HepG2 (cell line): ENCODE measurements around the gene CCDC195. TPM values are rescaled to one million over a fixed set of nuclear protein-coding genes. Genes with fewer than 3 reads are reported as not detected.

ENCODE experiments used
- ATAC-seq: fragments of 200-7000 bp; cut with Tn5 transposase; 3 replicates; pipeline ENCODE4 v1.9.1; 2020; ENCODE audit warnings: mild to moderate bottlenecking, moderate library complexity
- BruUV-seq: library from RNA; stranded (reverse); fragments of 400-500 nt; replicated peaks from 2 replicates; lab custom pipeline; 2021; lab: Mats Ljungman, UMichigan
- CTCF ChIA-PET: fragments of 300-600 bp; formaldehyde crosslinking; extraction: SDS; loops from one replicate; lab custom pipeline; 2021; ENCODE audit warnings: low total read pairs, inconsistent platforms, low intra/inter-chr PET ratio; lab: Yijun Ruan, JAX
- POLR2A ChIA-PET: fragments of 350-600 bp; sonication (Branson Sonifier 250); formaldehyde crosslinking; loops from one replicate; lab custom pipeline; 2020; ENCODE audit warnings: antibody characterized with exemption, inconsistent platforms; lab: Yijun Ruan, JAX
- DNase-seq: peaks from one replicate; pipeline ENCODE4 v3.0.0-alpha.2; 2015; ENCODE audit warnings: low spot score
- FAIRE-seq: peaks from 3 replicates; lab custom pipeline; 2011; peaks lifted over from hg19 to GRCh38; lab: Jason Lieb, UNC
- H2AFZ ChIP-seq: one replicate; pipeline ENCODE4 v1.6.1; 2011; ENCODE audit warnings: low read length, inconsistent platforms
- H3K27ac ChIP-seq: fragments of 300-600 bp; 3 replicates; pipeline ENCODE4 v1.8.0; 2011; ENCODE audit warnings: mixed run types, mild to moderate bottlenecking, mixed read lengths, low read length, inconsistent platforms; ENCODE audit not compliant: insufficient read depth; ENCODE audit errors: extremely low read length
- H3K27me3 ChIP-seq, 2 experiments: fragments of 200-600 bp in 1 of 2; 2 replicates in 1 of 2; 3 replicates in 1 of 2; pipeline versions ENCODE4 v1.6.0 to v1.8.0; 2011; ENCODE audit warnings: low read length in 2 of 2, mild to moderate bottlenecking in 2 of 2, moderate library complexity in 2 of 2, inconsistent platforms in 1 of 2; ENCODE audit not compliant: insufficient read depth in 2 of 2, control insufficient read depth in 1 of 2
- H3K36me3 ChIP-seq, 2 experiments: fragments of 200-600 bp in 1 of 2; replicated peaks in 1 of 2; 2 replicates in 1 of 2; 3 replicates in 1 of 2; pipeline versions ENCODE4 v1.5.1 to v1.8.0; 2011; ENCODE audit warnings: low read length in 2 of 2, inconsistent platforms in 1 of 2; ENCODE audit not compliant: insufficient read depth in 2 of 2, control insufficient read depth in 1 of 2
- H3K4me1 ChIP-seq: 2 replicates; pipeline ENCODE4 v1.5.1; 2012; ENCODE audit warnings: low read length, inconsistent platforms; ENCODE audit not compliant: insufficient read depth
- H3K4me2 ChIP-seq: 2 replicates; pipeline ENCODE4 v1.6.0; 2011; ENCODE audit warnings: low read depth, low read length, inconsistent platforms
- H3K4me3 ChIP-seq, 3 experiments: fragments of 200-600 bp in 1 of 3; sonication (generic), shearing (Covaris generic) in 1 of 3; replicated peaks in 1 of 3; 2 replicates each; pipeline ENCODE4 v1.5.1; 2011 to 2016; ENCODE audit warnings: low read length in 3 of 3, inconsistent platforms in 2 of 3, low read depth in 2 of 3, mild to moderate bottlenecking in 2 of 3, control low read depth in 1 of 3, mixed read lengths in 1 of 3; ENCODE audit not compliant: insufficient read depth in 1 of 3
- H3K79me2 ChIP-seq: one replicate; pipeline ENCODE4 v1.6.1; 2011; ENCODE audit warnings: low read length, inconsistent platforms; ENCODE audit not compliant: insufficient read depth
- H3K9ac ChIP-seq: 2 replicates; pipeline ENCODE4 v1.6.0; 2011; ENCODE audit warnings: mild to moderate bottlenecking, low read depth, low read length, inconsistent platforms; ENCODE audit not compliant: insufficient read depth
- H3K9me3 ChIP-seq: 2 replicates; pipeline ENCODE4 v1.5.1; 2012; ENCODE audit warnings: mild to moderate bottlenecking, low read length
- H4K20me1 ChIP-seq: 2 replicates; pipeline ENCODE4 v1.6.0; 2011; ENCODE audit warnings: inconsistent platforms, mild to moderate bottlenecking, low read length, moderate library complexity; ENCODE audit not compliant: insufficient read depth
- CREB1 ChIP-seq, 2 experiments: fragments of 450-650 bp in 1 of 2; IDR thresholded peaks; 2 replicates each; pipeline ENCODE4 v1.6.1; 2016 to 2017; ENCODE audit warnings: control low read depth in 1 of 2, mild to moderate bottlenecking in 1 of 2, missing compliant biosample characterization in 1 of 2, missing genetic modification characterization in 1 of 2
- HNRNPH1 ChIP-seq: fragments of 200-400 bp; formaldehyde crosslinking; optimal IDR thresholded peaks from 2 replicates; pipeline ENCODE3; 2017; ENCODE audit warnings: mild to moderate bottlenecking, low read depth, low read length
- KAT2B ChIP-seq: fragments of 150-350 bp; IDR thresholded peaks from 2 replicates; pipeline ENCODE4 v1.6.1; 2014; ENCODE audit warnings: low read depth, low read length, borderline replicate concordance
- MAFF ChIP-seq: IDR thresholded peaks from 2 replicates; pipeline ENCODE4 v1.6.1; 2011; ENCODE audit warnings: low read depth, low read length, improper control_type of control experiment
- MAFK ChIP-seq, 2 experiments: IDR thresholded peaks in 1 of 2; conservative IDR thresholded peaks in 1 of 2; 2 replicates each; pipeline ENCODE4 v1.6.1; 2011; ENCODE audit warnings: improper control_type of control experiment in 2 of 2, low read length in 2 of 2
- STAT5B ChIP-seq: sonication (generic); formaldehyde crosslinking; IDR thresholded peaks from 2 replicates; pipeline ENCODE4 v1.4.0; 2020; ENCODE audit warnings: missing genetic modification reagents
- ZC3H13 ChIP-seq: sonication (generic); formaldehyde crosslinking; IDR thresholded peaks from 2 replicates; pipeline ENCODE4 v1.8.1; 2023; ENCODE audit warnings: mild to moderate bottlenecking, missing genetic modification reagents, moderate library complexity
- ZFYVE20 ChIP-seq: sonication (generic); formaldehyde crosslinking; IDR thresholded peaks from 2 replicates; pipeline ENCODE4 v1.8.0; 2023; ENCODE audit warnings: low read depth, mild to moderate bottlenecking, moderate library complexity, missing genetic modification reagents, borderline replicate concordance
- ZSCAN12 ChIP-seq: sonication (generic); formaldehyde crosslinking; IDR thresholded peaks from 2 replicates; pipeline ENCODE4 v1.9.0; 2021; ENCODE audit warnings: mild to moderate bottlenecking, missing genetic modification reagents
- WGBS: methylation state at CpG from one replicate; pipeline ENCODE4 v1.1.6; 2017; ENCODE audit warnings: low lambda C conversion rate; 5-methylcytosine and 5-hydroxymethylcytosine counted together
- in situ Hi-C: cut with HindIII; loops from 2 replicates; pipeline ENCODE4 v1.10.0; 2017; ENCODE audit warnings: low pct_unique_long_range_greater_than_20kb; ENCODE audit not compliant: extremely low pct_ligation_motif_present
- intact Hi-C: fragments of 100-400 bp; cut with micrococcal nuclease; formaldehyde crosslinking; loops from one replicate; pipeline ENCODE4 v1.10.0; 2022; ENCODE audit not compliant: unreplicated experiment
- polyA plus RNA-seq, 8 experiments: library from polyadenylated mRNA; depleted of rRNA in 3 of 8; stranded (reverse) in 7 of 8; unstranded in 1 of 8; fragments of >200 nt; fragmentation: Illumina TruSeq in 4 of 8; extraction: Trizol in 4 of 8; gene quantifications; 2 replicates each; pipeline versions ENCODE4 v1.2.1 to v1.2.3, GENCODE V29; 2011 to 2016; ENCODE audit warnings: low read depth in 4 of 8, missing spikeins in 1 of 8, mixed read lengths in 1 of 8; ENCODE audit not compliant: insufficient read depth in 1 of 8
- total RNA-seq, 5 experiments: library from RNA; depleted of rRNA; stranded (reverse); fragments of >200 nt; fragmentation: Illumina TruSeq; extraction: Trizol; gene quantifications; 2 replicates each; pipeline ENCODE4 v1.2.3, GENCODE V29; 2016; ENCODE audit warnings: low read depth in 1 of 5

Gene CCDC195
- total and polyA plus RNA-seq, 2 of the 13 experiments (the other 11 are each of a cell fraction or from before 2014, with no cell fraction given) = not detected

- FAIRE-seq = no peak
- no peaks in the 10 kb centered on the region for H3K36me3 ChIP-seq
- peak; percentile 98 to 99 for TF ChIP-seq MAFK (conservative IDR thresholded peaks at IDR 0.05 in 1 of 2, IDR thresholded peaks at IDR 0.05 in 1 of 2; ENCODE audit: low read length in 2 of 2)
- TF ChIP-seq ZSCAN12 (CRISPR knock-in tag) = no peak
- no peak for TF ChIP-seq KAT2B
- no peak for TF ChIP-seq ZC3H13 (CRISPR knock-in tag)
- TF ChIP-seq ZFYVE20 = no peak
- no peak for TF ChIP-seq STAT5B (CRISPR knock-in tag)
- no peak for TF ChIP-seq CREB1 (IDR thresholded peaks at IDR 0.05)
- TF ChIP-seq CREB1 (CRISPR knock-in tag; IDR thresholded peaks at IDR 0.05) = no peak
- TF ChIP-seq MAFF = peak; percentile 99
- DNase-seq = no peak
- no peak for ATAC-seq
- no peak overlapping the region for H2AFZ ChIP-seq
- H3K79me2 ChIP-seq = no peaks in the 10 kb centered on the region
- WGBS = 3% methylated on average over 10 of the region's 10 CpGs
- in situ Hi-C loops (no loop called here), intact Hi-C loops (no loop called here)
- H4K20me1 ChIP-seq = no peaks in the 10 kb centered on the region
- no peak overlapping the region for H3K9ac ChIP-seq
- CTCF ChIA-PET = no interaction called here
- H3K4me3 ChIP-seq = no peak overlapping the region
- POLR2A ChIA-PET = no interaction called here
- H3K4me1 ChIP-seq = 0 out of 2 replicates have a peak, but pooled peaks cover 6% of the 10 kb centered on the region
- no peaks in the 10 kb centered on the region for H3K27me3 ChIP-seq
- BruUV-seq = no TSS peak
- no peaks in the 10 kb centered on the region for H3K9me3 ChIP-seq
- no peak overlapping the region for H3K4me2 ChIP-seq
- H3K27ac ChIP-seq = no peak overlapping the region
These were observed 4.1 kb downstream of the CCDC195 start for GRCh38 chr2:224711859-224712665.

- Histone ChIP-seq H3K4me3 (no peak overlapping the region), H3K36me3 (no peaks in the 10 kb centered on the region), H4K20me1 (no peaks in the 10 kb centered on the region), H2AFZ (no peak overlapping the region), H3K9ac (no peak overlapping the region), H3K27me3 (no peaks in the 10 kb centered on the region), H3K79me2 (no peaks in the 10 kb centered on the region), H3K27ac (no peak overlapping the region), H3K4me2 (no peak overlapping the region), H3K9me3 (no peaks in the 10 kb centered on the region), H3K4me1 (no peaks in the 10 kb centered on the region)
- BruUV-seq = no TSS peak
- WGBS = 1% methylated on average over 3 of the region's 3 CpGs
- FAIRE-seq = no peak
- POLR2A ChIA-PET = no interaction called here
- intact Hi-C loops = no loop called here
- in situ Hi-C loops = no loop called here
- no peak for TF ChIP-seq HNRNPH1
- no peak for DNase-seq
- no peak for ATAC-seq
- CTCF ChIA-PET = no interaction called here
These were observed 4.8 kb downstream of the CCDC195 start for GRCh38 chr2:224711381-224711780.
